ENCODE results near the gene MRPL24. TPM values are rescaled to one million over a fixed set of nuclear protein-coding genes. Genes with fewer than 3 reads are reported as not detected.

The MRPL24 gene
- total RNA-seq, 1 experiment from 2014 or later, result 27.3 TPM

GRCh38 chr1:156744786-156745419 lies 4.0 kb upstream of the MRPL24 start:
- no peak overlapping the region for H4K5ac ChIP-seq (ENCODE audit: insufficient read length, low read depth, low read length)
- H3K27me3 Mint-ChIP-seq (ENCODE audit: low read depth), result no peaks in the 10 kb centered on the region
- no peak overlapping the region for H2BK12ac ChIP-seq (ENCODE audit: insufficient read length, low read depth, low read length)
- no peaks in the 10 kb centered on the region for H3K79me1 ChIP-seq (ENCODE audit: insufficient read depth, low read depth, low read length, poor library complexity, severe bottlenecking)
- no peak overlapping the region for H3K4ac ChIP-seq (ENCODE audit: low read depth, low read length)
- no peak overlapping the region for H3K27ac ChIP-seq (ENCODE audit: insufficient read length, low read depth, low read length)
- no peaks in the 10 kb centered on the region for H4K20me1 ChIP-seq (ENCODE audit: control insufficient read depth, insufficient read depth, insufficient read length)
- no peak overlapping the region for H4K8ac ChIP-seq (replicated peaks; ENCODE audit: insufficient read length, low read depth, low read length)
- H3K4me1 ChIP-seq (ENCODE audit: insufficient read depth, low read length), result peaks cover 24% of the 10 kb centered on the region
- H3K14ac ChIP-seq (ENCODE audit: insufficient read depth, low read length), result no peak overlapping the region
- no CpG with 5 or more reads among the region's 14 CpGs for WGBS (ENCODE audit: extremely low coverage, insufficient read length, low lambda C conversion rate)
- no peak overlapping the region for H2BK20ac ChIP-seq (ENCODE audit: low read depth, low read length, poor library complexity, severe bottlenecking)
- no peak overlapping the region for H3K9ac ChIP-seq (ENCODE audit: extremely low read depth, insufficient read length, low read length)
- DNase-seq, result no peak
- H3K4me1 Mint-ChIP-seq, result peaks cover 58 to 70% of the 10 kb centered on the region in 2 experiments
- no peaks in the 10 kb centered on the region for H3K27me3 ChIP-seq (ENCODE audit: insufficient read depth, low read length)
- no peak overlapping the region for H2AK5ac ChIP-seq (ENCODE audit: insufficient read length, low read length)
- H3K36me3 Mint-ChIP-seq (ENCODE audit: insufficient read depth in 1 of 3, low read depth in 3 of 3), result peaks cover 27 to 51% (median 40%) of the 10 kb centered on the region in 3 experiments
- H2BK120ac ChIP-seq (ENCODE audit: low read depth, low read length, poor library complexity, severe bottlenecking), result no peak overlapping the region
- H3K27ac Mint-ChIP-seq, result peak overlapping the region; percentile 85 to 100 (median 87); a peak in 6 of 7 replicates
- no peak overlapping the region for H2BK15ac ChIP-seq (ENCODE audit: low read depth, low read length)
- no peaks in the 10 kb centered on the region for H3K9me3 ChIP-seq (ENCODE audit: control insufficient read depth, low read depth, low read length)
- peaks cover 24% of the 10 kb centered on the region; the same call in 1 of the 2 replicates for H3K79me2 ChIP-seq (ENCODE audit: insufficient read depth, low read length)
- H2AFZ ChIP-seq (ENCODE audit: low read length), result no peak overlapping the region
- H3K4me2 ChIP-seq (ENCODE audit: insufficient read depth, insufficient read length, low read length), result no peak overlapping the region
- H3K18ac ChIP-seq (ENCODE audit: insufficient read length, low read depth, low read length), result no peak overlapping the region
- peaks cover 20% of the 10 kb centered on the region for H3K23me2 ChIP-seq (ENCODE audit: insufficient read length, low read depth, low read length, poor library complexity, severe bottlenecking)
- H3K4me3 Mint-ChIP-seq, result peak overlapping the region in 1 of 2 experiments; percentile 31; a peak in 2 of 5 replicates
- no peak for TF ChIP-seq CTCF (conservative IDR thresholded peaks at IDR 0.05)
- no peak overlapping the region for H3T11ph ChIP-seq (ENCODE audit: low read length)
- H3K56ac ChIP-seq (ENCODE audit: insufficient read length, low read depth, low read length), result no peak overlapping the region
- H2BK5ac ChIP-seq (ENCODE audit: insufficient read length, low read length), result no peak overlapping the region
- no peaks in the 10 kb centered on the region; a peak in 1 of 5 replicates for H3K9me3 Mint-ChIP-seq
- no peak overlapping the region for H4K91ac ChIP-seq (ENCODE audit: insufficient read length, low read depth, low read length)
- H3K23ac ChIP-seq (ENCODE audit: insufficient read length, low read depth, low read length), result no peak overlapping the region
